GM19239 (cell line): ENCODE measurements around the gene TNK1.

ENCODE experiments used
- DNase-seq: peaks from one replicate; pipeline ENCODE4 v3.0.0; 2011; ENCODE audit warnings: low spot score; ENCODE audit not compliant: insufficient read length
- FAIRE-seq: peaks from 2 replicates; lab custom pipeline; 2011; peaks lifted over from hg19 to GRCh38; lab: Jason Lieb, UNC

Gene TNK1

GRCh38 chr17:7408252-7408727 lies 27.4 kb downstream of the TNK1 start:
- FAIRE-seq (no peak), DNase-seq (no peak)

GRCh38 chr17:7408863-7409262 lies 28.0 kb downstream of the TNK1 start:
- FAIRE-seq (no peak), DNase-seq (no peak)

- no peak for DNase-seq
- FAIRE-seq: no peak
Observed at GRCh38 chr17:7409716-7410115, 28.8 kb downstream of the TNK1 start.

- no peak for DNase-seq
- no peak for FAIRE-seq
Observed at GRCh38 chr17:7410634-7411426, 29.9 kb downstream of the TNK1 start.

DNA sequence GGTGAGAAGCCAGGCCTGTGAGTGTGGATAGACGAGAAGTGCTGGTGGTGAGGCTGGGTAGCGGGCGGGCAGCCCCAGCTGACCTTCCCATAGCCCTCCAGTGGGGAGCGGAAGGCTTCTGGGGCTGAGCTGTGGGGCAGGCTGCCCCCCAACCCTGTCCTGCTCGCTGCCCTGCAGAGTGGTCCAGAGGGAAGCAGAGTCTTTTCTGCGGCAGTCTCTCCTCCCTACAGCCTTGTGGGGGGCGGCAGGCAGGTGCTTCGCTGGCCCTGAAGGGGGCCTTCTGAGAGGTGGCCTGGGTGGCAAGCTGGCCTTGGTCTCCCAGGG lies 30.5 kb downstream of the TNK1 start:
- no peak for FAIRE-seq
- no peak for DNase-seq

DNA sequence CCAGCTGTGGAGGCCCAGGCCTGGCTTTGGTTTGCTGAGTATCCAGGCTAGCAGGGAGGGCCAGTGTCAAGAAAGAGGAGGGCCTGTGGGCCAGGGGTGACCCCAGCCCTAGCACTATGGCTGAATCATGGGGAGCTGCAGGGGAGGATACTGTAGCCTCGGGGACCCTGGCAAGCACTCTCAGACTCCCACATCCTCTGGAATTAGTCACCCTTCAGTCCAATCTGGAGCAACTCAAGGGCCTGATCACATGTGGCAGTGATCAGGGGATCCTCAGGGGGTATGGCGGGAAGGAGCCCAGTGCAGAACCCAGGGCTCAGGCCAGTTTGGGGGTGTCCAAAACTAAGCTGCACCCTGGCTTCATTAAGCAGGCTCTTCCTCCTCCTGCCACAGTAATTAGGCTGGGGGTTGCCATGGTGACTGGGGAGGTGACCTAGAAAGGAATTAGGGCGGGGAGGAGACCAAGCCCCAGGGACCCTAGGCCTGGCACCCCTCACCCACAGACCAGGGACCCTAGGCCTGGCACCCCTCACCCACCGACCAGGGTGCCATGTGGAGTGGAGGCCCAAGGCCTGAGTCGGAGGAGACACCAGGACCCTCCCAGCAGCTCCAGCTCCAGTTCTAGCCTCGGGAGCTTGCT lies 32.6 kb downstream of the TNK1 start:
- DNase-seq: no peak
- FAIRE-seq: no peak

- no peak for DNase-seq
- no peak for FAIRE-seq
Observed at GRCh38 chr17:7414837-7415236, 33.9 kb downstream of the TNK1 start.

DNA sequence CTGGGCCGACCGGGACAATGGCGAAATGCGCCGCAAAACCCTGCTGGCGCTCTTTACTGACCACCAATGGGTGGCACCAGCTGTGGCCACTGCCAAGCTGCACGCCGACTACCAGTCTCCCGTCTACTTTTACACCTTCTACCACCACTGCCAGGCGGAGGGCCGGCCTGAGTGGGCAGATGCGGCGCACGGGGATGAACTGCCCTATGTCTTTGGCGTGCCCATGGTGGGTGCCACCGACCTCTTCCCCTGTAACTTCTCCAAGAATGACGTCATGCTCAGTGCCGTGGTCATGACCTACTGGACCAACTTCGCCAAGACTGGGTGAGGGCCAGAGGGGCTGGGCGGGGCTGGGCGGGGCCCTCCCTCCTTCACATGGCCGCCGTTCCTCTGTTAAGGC lies 34.9 kb downstream of the TNK1 start:
- DNase-seq: no peak
- no peak for FAIRE-seq

DNA sequence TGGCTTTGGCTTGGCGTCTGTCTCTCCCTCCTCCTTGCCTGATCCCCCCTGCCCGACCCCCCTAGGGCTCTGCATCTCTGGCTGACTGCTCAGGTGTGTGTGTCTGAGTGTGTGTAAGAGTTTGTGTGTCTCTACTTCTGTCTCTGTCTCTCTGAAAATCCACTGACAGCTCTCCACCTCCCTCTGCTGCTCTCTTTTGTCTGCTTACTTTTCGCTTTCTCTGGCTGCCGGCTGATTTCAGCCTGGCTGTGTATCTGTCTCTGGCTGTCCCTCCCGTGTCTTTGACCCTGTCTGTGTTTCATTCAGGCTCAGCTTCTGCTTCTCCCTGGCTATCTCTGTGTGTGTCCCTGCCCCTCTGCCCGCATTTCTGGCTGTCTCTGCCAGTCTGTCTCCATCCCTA lies 35.4 kb downstream of the TNK1 start:
- no peak for FAIRE-seq
- no peak for DNase-seq

DNA sequence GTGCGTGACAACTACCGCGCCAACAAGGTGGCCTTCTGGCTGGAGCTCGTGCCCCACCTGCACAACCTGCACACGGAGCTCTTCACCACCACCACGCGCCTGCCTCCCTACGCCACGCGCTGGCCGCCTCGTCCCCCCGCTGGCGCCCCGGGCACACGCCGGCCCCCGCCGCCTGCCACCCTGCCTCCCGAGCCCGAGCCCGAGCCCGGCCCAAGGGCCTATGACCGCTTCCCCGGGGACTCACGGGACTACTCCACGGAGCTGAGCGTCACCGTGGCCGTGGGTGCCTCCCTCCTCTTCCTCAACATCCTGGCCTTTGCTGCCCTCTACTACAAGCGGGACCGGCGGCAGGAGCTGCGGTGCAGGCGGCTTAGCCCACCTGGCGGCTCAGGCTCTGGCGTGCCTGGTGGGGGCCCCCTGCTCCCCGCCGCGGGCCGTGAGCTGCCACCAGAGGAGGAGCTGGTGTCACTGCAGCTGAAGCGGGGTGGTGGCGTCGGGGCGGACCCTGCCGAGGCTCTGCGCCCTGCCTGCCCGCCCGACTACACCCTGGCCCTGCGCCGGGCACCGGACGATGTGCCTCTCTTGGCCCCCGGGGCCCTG lies 36.3 kb downstream of the TNK1 start:
- DNase-seq (no peak), FAIRE-seq (no peak)

DNA sequence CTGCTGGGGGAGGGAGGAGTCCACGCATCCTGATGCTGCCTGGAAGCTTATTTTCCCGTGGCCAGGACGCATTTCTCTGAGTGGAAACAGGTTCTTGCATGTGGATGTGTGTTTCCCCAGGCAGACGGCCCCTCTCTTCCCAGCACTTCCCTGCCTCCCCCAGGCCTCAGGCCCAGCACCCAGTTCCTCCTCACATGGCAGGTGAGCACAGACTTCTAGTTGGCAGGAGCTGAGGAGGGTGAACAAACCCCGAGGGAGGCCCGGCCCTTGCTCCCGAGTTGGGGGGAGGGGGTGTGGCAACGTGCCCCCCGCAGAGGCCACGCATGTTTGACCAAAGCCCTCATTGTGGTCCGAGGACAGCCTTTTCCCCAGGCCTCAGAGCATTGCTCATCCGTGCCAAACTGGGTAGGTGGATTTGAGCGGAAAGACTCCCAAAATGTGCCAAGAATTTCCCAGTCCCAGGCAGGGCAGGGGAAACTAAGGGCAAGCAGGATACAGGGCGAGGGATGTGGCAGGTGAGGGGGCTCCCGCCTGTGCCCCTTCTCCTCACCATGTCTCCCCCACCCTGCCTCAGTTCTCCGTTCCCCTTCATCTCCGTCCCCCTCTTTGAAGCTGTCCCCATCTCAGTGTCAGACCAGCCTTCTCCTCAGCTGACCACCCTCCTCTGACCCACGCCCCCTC lies 37.7 kb downstream of the TNK1 start:
- FAIRE-seq: no peak
- DNase-seq: no peak

GRCh38 chr17:7419819-7420610 lies 39.1 kb downstream of the TNK1 start, which contains the start of gene SPEM1:
TSS of gene SPEM1 (plus strand) at chr17:7420324. CDS start at chr17:7420385, 61 bp downstream.
- DNase-seq (no peak), FAIRE-seq (no peak)

GRCh38 chr17:7421186-7421585 lies 40.3 kb downstream of the TNK1 start:
- FAIRE-seq (no peak), DNase-seq (no peak)

DNA sequence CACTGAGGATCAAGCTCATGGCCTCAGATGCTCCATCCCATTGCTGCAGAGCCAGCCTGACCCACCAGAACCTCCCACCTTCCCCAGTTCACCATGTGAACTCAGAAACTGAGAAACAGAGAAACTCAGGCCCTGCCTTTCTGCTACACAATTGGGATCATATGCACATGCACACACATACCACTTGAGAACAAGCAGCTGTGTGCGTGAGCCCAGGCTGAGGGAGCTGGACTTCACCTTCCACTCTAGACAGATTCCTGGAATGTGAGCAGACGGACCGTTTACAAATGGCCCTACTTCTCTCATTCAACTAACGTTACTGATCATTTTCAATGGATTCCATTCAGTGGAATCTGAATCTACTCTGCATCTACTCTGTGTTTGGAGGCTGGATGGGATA lies 42.8 kb downstream of the TNK1 start:
- no peak for DNase-seq
- FAIRE-seq: no peak

DNA sequence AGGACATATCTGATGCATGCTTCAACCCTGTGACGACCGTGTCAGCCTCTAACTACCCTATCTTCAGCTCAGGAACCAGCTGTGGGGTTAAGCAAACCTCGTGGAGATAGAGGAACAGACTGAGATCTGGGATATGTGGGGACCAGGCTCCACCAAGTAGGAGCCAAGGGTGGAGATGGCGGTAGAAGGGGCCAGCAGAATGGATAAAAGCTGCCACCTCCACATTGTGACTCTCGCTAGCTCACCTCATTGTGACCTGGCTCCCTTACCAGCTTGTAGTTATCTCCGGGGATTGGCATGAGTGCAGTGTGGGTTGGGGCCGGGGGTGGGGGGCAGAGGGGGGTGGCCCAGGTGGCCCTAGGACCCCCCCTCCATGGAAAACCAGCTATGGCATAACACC lies 44.4 kb downstream of the TNK1 start, which contains the start of gene SPEM2:
Gene SPEM2, plus strand, starts transcription at position 301 of the 400 bp plus-strand sequence. Its CDS starts 73 bp downstream, at position 374.
- FAIRE-seq (no peak), DNase-seq (no peak)

DNA sequence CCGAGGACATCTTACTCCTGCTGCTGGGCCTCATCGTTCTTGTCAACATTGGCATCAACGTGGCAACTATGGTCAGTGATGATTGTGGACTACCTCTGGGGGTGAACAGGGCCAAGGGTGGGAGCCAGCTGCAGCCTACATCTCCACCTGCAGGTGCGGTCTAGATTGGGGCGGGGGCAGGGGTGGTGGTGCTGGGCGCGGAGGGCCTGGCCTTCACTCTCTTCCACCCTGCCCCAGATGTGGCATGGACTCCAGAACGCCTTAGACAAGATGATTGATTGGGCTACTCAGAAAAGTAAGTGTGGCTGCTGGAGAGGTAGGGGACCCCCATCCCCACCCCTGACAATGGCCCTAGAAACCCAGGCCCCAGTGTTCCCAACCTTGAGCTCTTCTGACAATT lies 44.9 kb downstream of the TNK1 start:
- FAIRE-seq (no peak), DNase-seq (no peak)

GRCh38 chr17:7426203-7426863 lies 45.4 kb downstream of the TNK1 start:
- FAIRE-seq (no peak), DNase-seq (no peak)

DNA sequence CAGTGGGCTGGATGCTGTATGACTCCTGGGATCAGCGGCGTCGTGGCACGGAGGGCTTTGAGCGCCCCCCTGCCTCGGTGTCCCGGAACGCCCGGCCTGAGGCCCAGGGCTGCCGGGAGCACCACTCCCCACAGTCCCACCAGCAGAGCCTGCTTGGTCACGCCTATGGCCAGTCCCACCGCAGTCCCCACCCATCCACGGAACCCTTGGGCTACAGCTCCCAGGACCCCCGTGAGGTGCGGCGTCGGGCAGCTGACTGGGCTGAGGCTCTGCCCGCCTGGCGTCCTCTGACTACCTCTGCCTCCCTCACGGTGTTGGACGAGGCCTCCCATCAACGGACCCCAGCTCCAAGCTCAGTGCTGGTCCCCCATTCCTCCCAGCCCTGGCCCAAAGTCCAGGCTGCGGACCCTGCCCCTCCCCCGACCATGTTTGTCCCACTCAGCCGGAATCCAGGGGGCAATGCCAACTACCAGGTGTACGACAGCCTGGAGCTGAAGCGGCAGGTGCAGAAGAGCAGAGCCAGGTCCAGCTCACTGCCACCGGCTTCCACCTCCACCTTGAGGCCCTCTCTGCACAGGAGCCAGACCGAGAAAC lies 46.1 kb downstream of the TNK1 start:
- DNase-seq: no peak
- no peak for FAIRE-seq

GRCh38 chr17:7427549-7427948 lies 46.7 kb downstream of the TNK1 start:
- no peak for DNase-seq
- no peak for FAIRE-seq
